WTC11 (cell line): ENCODE results near the gene TGIF1. TPM values are rescaled to one million over a fixed set of nuclear protein-coding genes. Genes with fewer than 3 reads are reported as not detected.

Experiments
- ATAC-seq: fragments of 200-7000 bp; cut with Tn5 transposase; 2 replicates; pipeline ENCODE4 v1.10.0; 2021; ENCODE audit warnings: mild to moderate bottlenecking, moderate library complexity
- CTCF ChIA-PET: fragments of 300-600 bp; sonication (Branson Sonifier 250); formaldehyde crosslinking; loops from one replicate; lab custom pipeline; 2021; ENCODE audit warnings: antibody characterized with exemption; lab: Charles Lee
- POLR2A ChIA-PET: fragments of 350-600 bp; sonication (Branson Sonifier 250); formaldehyde crosslinking; loops from one replicate; lab custom pipeline; 2021; ENCODE audit warnings: antibody characterized with exemption; lab: Charles Lee
- DNase-seq: peaks from one replicate; pipeline ENCODE4 v3.0.0; 2021; ENCODE audit warnings: low spot score
- H3K27ac Mint-ChIP-seq: 2 replicates; pipeline ENCODE4 v1.8.0; 2021; ENCODE audit warnings: mixed read lengths
- H3K27me3 Mint-ChIP-seq: 2 replicates; pipeline ENCODE4 v1.8.0; 2021; ENCODE audit warnings: low read depth, mild to moderate bottlenecking, moderate library complexity, mixed read lengths
- H3K36me3 Mint-ChIP-seq: 2 replicates; pipeline ENCODE4 v1.8.0; 2021; ENCODE audit warnings: mixed read lengths
- H3K4me1 Mint-ChIP-seq: 2 replicates; pipeline ENCODE4 v1.8.0; 2022; ENCODE audit warnings: mixed read lengths
- H3K4me3 Mint-ChIP-seq: 2 replicates; pipeline ENCODE4 v1.8.0; 2021; ENCODE audit warnings: mild to moderate bottlenecking, moderate library complexity, mixed read lengths
- H3K9me3 Mint-ChIP-seq: 2 replicates; pipeline ENCODE4 v1.8.0; 2021; ENCODE audit warnings: mixed read lengths
- ATF1 ChIP-seq: sonication (generic); formaldehyde crosslinking; IDR thresholded peaks from 2 replicates; pipeline ENCODE4 v1.8.1; 2023; ENCODE audit warnings: mild to moderate bottlenecking, moderate library complexity, missing genetic modification reagents
- ELF4 ChIP-seq: sonication (generic); formaldehyde crosslinking; IDR thresholded peaks from 2 replicates; pipeline ENCODE4 v1.8.1; 2022; ENCODE audit warnings: low read depth, mild to moderate bottlenecking, moderate library complexity, missing genetic modification reagents
- ESRRA ChIP-seq: sonication (generic); formaldehyde crosslinking; IDR thresholded peaks from 2 replicates; pipeline ENCODE4 v1.8.1; 2022; ENCODE audit warnings: mild to moderate bottlenecking, missing genetic modification reagents, borderline replicate concordance
- FOXJ3 ChIP-seq: sonication (generic); formaldehyde crosslinking; IDR thresholded peaks from 2 replicates; pipeline ENCODE4 v1.9.0; 2021; ENCODE audit warnings: missing genetic modification reagents, mild to moderate bottlenecking, borderline replicate concordance
- GTF2I ChIP-seq: fragments of 250-450 bp; sonication (Bioruptor Pico); conservative IDR thresholded peaks from 2 replicates; pipeline ENCODE4 v1.4.0; 2021; ENCODE audit warnings: mild to moderate bottlenecking
- HMGA2 ChIP-seq: fragments of 250-450 bp; sonication (Bioruptor Pico); IDR thresholded peaks from 2 replicates; pipeline ENCODE4 v1.4.0; 2021; ENCODE audit warnings: mild to moderate bottlenecking, moderate library complexity
- IRF2 ChIP-seq: sonication (generic); formaldehyde crosslinking; IDR thresholded peaks from 2 replicates; pipeline ENCODE4 v1.8.0; 2022; ENCODE audit warnings: low read depth, missing genetic modification reagents, borderline replicate concordance
- JAZF1 ChIP-seq: fragments of 250-450 bp; sonication (Bioruptor Pico); IDR thresholded peaks from 2 replicates; pipeline ENCODE4 v1.9.0; 2021; ENCODE audit warnings: moderate library complexity, mild to moderate bottlenecking, inconsistent platforms
- KAT7 ChIP-seq: sonication (generic); formaldehyde crosslinking; IDR thresholded peaks from 2 replicates; pipeline ENCODE4 v1.8.1; 2023; ENCODE audit warnings: missing genetic modification reagents, mild to moderate bottlenecking, borderline replicate concordance
- MXD4 ChIP-seq: fragments of 250-450 bp; sonication (Bioruptor Pico); IDR thresholded peaks from 2 replicates; pipeline ENCODE4 v1.8.0; 2021; ENCODE audit warnings: mild to moderate bottlenecking, moderate library complexity, borderline replicate concordance
- SMAD4 ChIP-seq: sonication (generic); formaldehyde crosslinking; IDR thresholded peaks from 2 replicates; pipeline ENCODE4 v1.8.0; 2022; ENCODE audit warnings: mild to moderate bottlenecking, missing genetic modification reagents
- TEAD4 ChIP-seq: sonication (generic); formaldehyde crosslinking; IDR thresholded peaks from 2 replicates; pipeline ENCODE4 v1.8.0; 2022; ENCODE audit warnings: mild to moderate bottlenecking, missing genetic modification reagents
- ZBTB21 ChIP-seq: sonication (generic); formaldehyde crosslinking; IDR thresholded peaks from 2 replicates; pipeline ENCODE4 v1.8.1; 2023; ENCODE audit warnings: mild to moderate bottlenecking, missing genetic modification reagents, borderline replicate concordance
- ZNF232 ChIP-seq: sonication (generic); formaldehyde crosslinking; IDR thresholded peaks from 2 replicates; pipeline ENCODE4 v1.8.0; 2022; ENCODE audit warnings: mild to moderate bottlenecking, missing genetic modification reagents
- ZNF263 ChIP-seq: sonication (generic); formaldehyde crosslinking; IDR thresholded peaks from 2 replicates; pipeline ENCODE4 v1.8.1; 2022; ENCODE audit warnings: low read depth, mild to moderate bottlenecking, moderate library complexity, missing genetic modification reagents
- ZNF317 ChIP-seq: sonication (generic); formaldehyde crosslinking; IDR thresholded peaks from 2 replicates; pipeline ENCODE4 v1.8.1; 2023; ENCODE audit warnings: low read depth, mild to moderate bottlenecking, moderate library complexity, missing genetic modification reagents, borderline replicate concordance
- total RNA-seq: library from RNA; stranded (reverse); gene quantifications from 3 replicates; pipeline ENCODE4 v1.2.3, GENCODE V29; 2021
- TF ChIP-seq, protein P1 (sequence below): fragments of 200-600 bp; IDR thresholded peaks from 2 replicates; pipeline ENCODE4 v1.8.0; 2022; ENCODE audit warnings: antibody characterized with exemption
- TF ChIP-seq, protein P2 (sequence below): sonication (generic); formaldehyde crosslinking; IDR thresholded peaks from 2 replicates; pipeline ENCODE4 v1.8.1; 2023; ENCODE audit warnings: mild to moderate bottlenecking, missing genetic modification reagents, moderate library complexity
- TF ChIP-seq, protein P3 (sequence below): sonication (generic); formaldehyde crosslinking; IDR thresholded peaks from 2 replicates; pipeline ENCODE4 v1.8.0; 2023; ENCODE audit warnings: missing genetic modification reagents, mild to moderate bottlenecking, borderline replicate concordance

Gene TGIF1
- total RNA-seq, 1 experiment from 2014 or later, result 206 TPM

DNA sequence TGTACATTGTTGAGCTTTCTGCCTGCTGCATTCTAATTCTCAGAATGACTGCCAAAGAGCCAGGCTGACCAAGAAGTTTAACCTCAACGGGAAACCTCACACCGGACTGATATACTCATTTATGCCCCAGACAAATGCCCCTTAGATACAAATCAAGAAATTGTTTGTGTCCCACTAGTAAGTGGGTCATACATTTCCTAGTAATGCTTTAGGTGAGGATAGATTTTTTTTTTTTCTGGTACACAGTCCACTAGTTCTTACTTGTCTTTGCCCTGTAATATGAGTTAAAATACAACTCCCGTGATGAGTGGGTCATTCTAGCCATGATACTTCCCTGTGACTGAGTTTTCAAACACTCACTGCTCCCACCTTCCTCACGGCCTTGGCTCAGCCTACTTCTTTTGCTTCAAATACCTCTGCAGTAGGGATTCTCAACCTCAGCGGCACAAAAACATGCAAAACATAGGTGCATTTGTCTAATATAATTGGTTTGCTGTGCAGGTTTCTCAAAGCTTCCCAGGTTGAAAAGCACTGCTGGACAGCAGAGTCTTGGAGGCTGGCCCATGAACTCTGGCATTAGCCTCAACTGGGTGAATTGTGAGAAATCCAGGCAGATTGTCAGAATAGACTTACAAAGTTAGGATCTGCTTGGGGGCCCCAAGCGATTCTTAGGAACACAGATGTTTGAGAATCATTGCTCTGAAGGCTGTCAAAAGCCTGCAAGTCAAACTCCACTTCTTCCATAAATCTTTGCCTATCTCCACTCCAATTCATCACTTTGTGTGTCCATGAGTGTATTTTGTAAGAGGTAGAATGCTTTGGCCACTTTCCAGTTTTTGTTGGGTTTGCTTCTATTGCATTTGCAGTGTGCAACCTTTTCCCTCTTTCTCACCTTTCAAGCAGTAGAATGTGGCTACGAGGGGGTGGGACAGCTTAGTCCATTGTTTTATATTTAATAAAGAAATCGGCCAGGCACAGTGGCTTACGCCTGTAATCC, 35.5 kb downstream of the TGIF1 start:
- DNase-seq (no peak), ATAC-seq (no peak)
- peaks cover 27% of the 10 kb centered on the region for H3K4me1 Mint-ChIP-seq
- H3K4me3 Mint-ChIP-seq, result no peak overlapping the region
- H3K36me3 Mint-ChIP-seq, result no peaks in the 10 kb centered on the region
- no peak overlapping the region for H3K27ac Mint-ChIP-seq
- H3K9me3 Mint-ChIP-seq, result no peaks in the 10 kb centered on the region
- ChIA-PET POLR2A (interaction anchor here (0.6 to 1.2 kb wide), 2 partner anchors 30 to 65 kb away, joined by 3 read pairs; no protein-coding TSS in a partner anchor), CTCF (interaction anchor here (1.0 to 1.5 kb wide), 5 partner anchors 16 to 206 kb away, joined by 3 to 8 read pairs (median 4); no protein-coding TSS in a partner anchor)
- H3K27me3 Mint-ChIP-seq, result no peaks in the 10 kb centered on the region
- TF ChIP-seq KAT7 (CRISPR knock-in tag) (no peak), MXD4 (CRISPR knock-in tag) (no peak), ELF4 (no peak), HMGA2 (CRISPR knock-in tag) (no peak), ESRRA (CRISPR knock-in tag) (no peak), TEAD4 (no peak), FOXJ3 (no peak), ZNF232 (no peak), GTF2I (CRISPR knock-in tag) (no peak), ATF1 (CRISPR knock-in tag) (no peak), ZBTB21 (CRISPR knock-in tag) (no peak), SMAD4 (CRISPR knock-in tag) (no peak), ZNF263 (CRISPR knock-in tag) (no peak), IRF2 (CRISPR knock-in tag) (no peak), JAZF1 (CRISPR knock-in tag) (no peak), ZNF317 (no peak)
- TF ChIP-seq, protein P1, sequence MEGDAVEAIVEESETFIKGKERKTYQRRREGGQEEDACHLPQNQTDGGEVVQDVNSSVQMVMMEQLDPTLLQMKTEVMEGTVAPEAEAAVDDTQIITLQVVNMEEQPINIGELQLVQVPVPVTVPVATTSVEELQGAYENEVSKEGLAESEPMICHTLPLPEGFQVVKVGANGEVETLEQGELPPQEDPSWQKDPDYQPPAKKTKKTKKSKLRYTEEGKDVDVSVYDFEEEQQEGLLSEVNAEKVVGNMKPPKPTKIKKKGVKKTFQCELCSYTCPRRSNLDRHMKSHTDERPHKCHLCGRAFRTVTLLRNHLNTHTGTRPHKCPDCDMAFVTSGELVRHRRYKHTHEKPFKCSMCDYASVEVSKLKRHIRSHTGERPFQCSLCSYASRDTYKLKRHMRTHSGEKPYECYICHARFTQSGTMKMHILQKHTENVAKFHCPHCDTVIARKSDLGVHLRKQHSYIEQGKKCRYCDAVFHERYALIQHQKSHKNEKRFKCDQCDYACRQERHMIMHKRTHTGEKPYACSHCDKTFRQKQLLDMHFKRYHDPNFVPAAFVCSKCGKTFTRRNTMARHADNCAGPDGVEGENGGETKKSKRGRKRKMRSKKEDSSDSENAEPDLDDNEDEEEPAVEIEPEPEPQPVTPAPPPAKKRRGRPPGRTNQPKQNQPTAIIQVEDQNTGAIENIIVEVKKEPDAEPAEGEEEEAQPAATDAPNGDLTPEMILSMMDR, result no peak
- TF ChIP-seq, protein P2, sequence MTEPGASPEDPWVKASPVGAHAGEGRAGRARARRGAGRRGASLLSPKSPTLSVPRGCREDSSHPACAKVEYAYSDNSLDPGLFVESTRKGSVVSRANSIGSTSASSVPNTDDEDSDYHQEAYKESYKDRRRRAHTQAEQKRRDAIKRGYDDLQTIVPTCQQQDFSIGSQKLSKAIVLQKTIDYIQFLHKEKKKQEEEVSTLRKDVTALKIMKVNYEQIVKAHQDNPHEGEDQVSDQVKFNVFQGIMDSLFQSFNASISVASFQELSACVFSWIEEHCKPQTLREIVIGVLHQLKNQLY (CRISPR knock-in tag), result no peak
- TF ChIP-seq, protein P3, sequence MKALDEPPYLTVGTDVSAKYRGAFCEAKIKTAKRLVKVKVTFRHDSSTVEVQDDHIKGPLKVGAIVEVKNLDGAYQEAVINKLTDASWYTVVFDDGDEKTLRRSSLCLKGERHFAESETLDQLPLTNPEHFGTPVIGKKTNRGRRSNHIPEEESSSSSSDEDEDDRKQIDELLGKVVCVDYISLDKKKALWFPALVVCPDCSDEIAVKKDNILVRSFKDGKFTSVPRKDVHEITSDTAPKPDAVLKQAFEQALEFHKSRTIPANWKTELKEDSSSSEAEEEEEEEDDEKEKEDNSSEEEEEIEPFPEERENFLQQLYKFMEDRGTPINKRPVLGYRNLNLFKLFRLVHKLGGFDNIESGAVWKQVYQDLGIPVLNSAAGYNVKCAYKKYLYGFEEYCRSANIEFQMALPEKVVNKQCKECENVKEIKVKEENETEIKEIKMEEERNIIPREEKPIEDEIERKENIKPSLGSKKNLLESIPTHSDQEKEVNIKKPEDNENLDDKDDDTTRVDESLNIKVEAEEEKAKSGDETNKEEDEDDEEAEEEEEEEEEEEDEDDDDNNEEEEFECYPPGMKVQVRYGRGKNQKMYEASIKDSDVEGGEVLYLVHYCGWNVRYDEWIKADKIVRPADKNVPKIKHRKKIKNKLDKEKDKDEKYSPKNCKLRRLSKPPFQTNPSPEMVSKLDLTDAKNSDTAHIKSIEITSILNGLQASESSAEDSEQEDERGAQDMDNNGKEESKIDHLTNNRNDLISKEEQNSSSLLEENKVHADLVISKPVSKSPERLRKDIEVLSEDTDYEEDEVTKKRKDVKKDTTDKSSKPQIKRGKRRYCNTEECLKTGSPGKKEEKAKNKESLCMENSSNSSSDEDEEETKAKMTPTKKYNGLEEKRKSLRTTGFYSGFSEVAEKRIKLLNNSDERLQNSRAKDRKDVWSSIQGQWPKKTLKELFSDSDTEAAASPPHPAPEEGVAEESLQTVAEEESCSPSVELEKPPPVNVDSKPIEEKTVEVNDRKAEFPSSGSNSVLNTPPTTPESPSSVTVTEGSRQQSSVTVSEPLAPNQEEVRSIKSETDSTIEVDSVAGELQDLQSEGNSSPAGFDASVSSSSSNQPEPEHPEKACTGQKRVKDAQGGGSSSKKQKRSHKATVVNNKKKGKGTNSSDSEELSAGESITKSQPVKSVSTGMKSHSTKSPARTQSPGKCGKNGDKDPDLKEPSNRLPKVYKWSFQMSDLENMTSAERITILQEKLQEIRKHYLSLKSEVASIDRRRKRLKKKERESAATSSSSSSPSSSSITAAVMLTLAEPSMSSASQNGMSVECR (CRISPR knock-in tag), result no peak
